A549 (cell line): ENCODE data around the gene HELZ2. TPM values are rescaled to one million over a fixed set of nuclear protein-coding genes. Genes with fewer than 3 reads are reported as not detected.

ENCODE experiments used
- ATAC-seq, 2 experiments: fragments of 200-7000 bp in 1 of 2; fragments of >200 bp in 1 of 2; cut with Nextera tagmentation in 1 of 2; cut with Tn5 transposase in 1 of 2; 3 replicates each; pipeline versions ENCODE4 v1.8.0 to v1.9.1; 2018 to 2020; ENCODE audit warnings: mild to moderate bottlenecking in 1 of 2, moderate library complexity in 1 of 2
- CTCF ChIA-PET: fragments of 300-600 bp; sonication (Branson Sonifier 250); formaldehyde crosslinking; extraction: SDS; loops from one replicate; lab custom pipeline; 2021; ENCODE audit warnings: antibody characterized with exemption, inconsistent platforms; lab: Yijun Ruan, JAX
- POLR2A ChIA-PET: fragments of 350-600 bp; formaldehyde crosslinking; extraction: SDS; loops from one replicate; lab custom pipeline; 2021; ENCODE audit warnings: antibody characterized with exemption, inconsistent platforms; lab: Yijun Ruan, JAX
- DNase-seq, 2 experiments: peaks; one replicate each; pipeline versions ENCODE4 v3.0.0 to v3.0.0-alpha.2; 2011 to 2016; ENCODE audit warnings: low read depth in 1 of 2, low spot score in 1 of 2
- FAIRE-seq: peaks from 2 replicates; lab custom pipeline; 2011; peaks lifted over from hg19 to GRCh38; lab: Jason Lieb, UNC
- H3K27ac ChIP-seq, 2 experiments: fragments of >200 bp; sonication (Bioruptor Twin); formaldehyde crosslinking; 3 replicates each; pipeline ENCODE4 v1.5.1; 2016 to 2017
- H3K4me1 ChIP-seq: fragments of >200 bp; sonication (Bioruptor Twin); formaldehyde crosslinking; 3 replicates; pipeline ENCODE4 v1.6.1; 2016
- H3K4me2 ChIP-seq: fragments of >200 bp; sonication (Bioruptor Twin); formaldehyde crosslinking; 3 replicates; pipeline ENCODE4 v1.6.1; 2016
- H3K4me3 ChIP-seq: fragments of >200 bp; sonication (Bioruptor Twin); formaldehyde crosslinking; 3 replicates; pipeline ENCODE4 v1.5.1; 2016
- H3K9me3 ChIP-seq: fragments of >200 bp; sonication (Bioruptor Twin); formaldehyde crosslinking; 3 replicates; pipeline ENCODE4 v1.6.1; 2016
- ATOH8 ChIP-seq: fragments of 250-450 bp; sonication (Bioruptor Pico); IDR thresholded peaks from 2 replicates; pipeline ENCODE4 v1.5.0; 2020; ENCODE audit warnings: low read depth, mild to moderate bottlenecking, moderate library complexity
- BHLHE40 ChIP-seq: IDR thresholded peaks from 2 replicates; pipeline ENCODE4 v1.6.1; 2012; ENCODE audit warnings: low read depth, low read length, inconsistent platforms
- CEBPB ChIP-seq, 2 experiments: fragments of >200 bp in 1 of 2; sonication (Bioruptor Twin) in 1 of 2; formaldehyde crosslinking in 1 of 2; IDR thresholded peaks; 2 replicates each; pipeline ENCODE4 v1.6.1; 2012 to 2016
- CHD2 ChIP-seq: fragments of 150-350 bp; IDR thresholded peaks from 2 replicates; pipeline ENCODE4 v1.6.1; 2014; ENCODE audit warnings: low read length; ENCODE audit not compliant: partially characterized antibody
- E2F6 ChIP-seq: IDR thresholded peaks from 2 replicates; pipeline ENCODE4 v1.6.1; 2012; ENCODE audit warnings: low read depth, borderline replicate concordance
- EHF ChIP-seq: fragments of 250-450 bp; sonication (Bioruptor Pico); IDR thresholded peaks from 2 replicates; pipeline ENCODE4 v1.5.0; 2020; ENCODE audit warnings: mild to moderate bottlenecking
- ESRRA ChIP-seq: fragments of 150-350 bp; IDR thresholded peaks from 2 replicates; pipeline ENCODE4 v1.6.1; 2014; ENCODE audit warnings: mild to moderate bottlenecking, low read length, borderline replicate concordance
- FOXS1 ChIP-seq: fragments of 250-450 bp; sonication (Bioruptor Pico); IDR thresholded peaks from 2 replicates; pipeline ENCODE4 v1.5.0; 2020; ENCODE audit warnings: mild to moderate bottlenecking, moderate library complexity
- GATA3 ChIP-seq: IDR thresholded peaks from 2 replicates; pipeline ENCODE4 v1.6.1; 2012; ENCODE audit warnings: borderline replicate concordance
- HDAC2 ChIP-seq: fragments of 200-600 bp; sonication (generic); IDR thresholded peaks from 2 replicates; pipeline ENCODE4 v1.6.1; 2016
- HMGXB4 ChIP-seq: fragments of 250-450 bp; sonication (Bioruptor Pico); IDR thresholded peaks from 2 replicates; pipeline ENCODE4 v1.5.0; 2021; ENCODE audit warnings: mild to moderate bottlenecking, moderate library complexity, borderline replicate concordance
- HOXA7 ChIP-seq: fragments of 250-450 bp; sonication (Bioruptor Pico); IDR thresholded peaks from 2 replicates; pipeline ENCODE4 v1.5.0; 2020; ENCODE audit warnings: mild to moderate bottlenecking, moderate library complexity
- HOXB5 ChIP-seq: fragments of 250-450 bp; sonication (Bioruptor Pico); IDR thresholded peaks from 2 replicates; pipeline ENCODE4 v1.5.0; 2020; ENCODE audit warnings: mild to moderate bottlenecking, moderate library complexity
- KDM1A ChIP-seq: fragments of 200-600 bp; sonication (generic); IDR thresholded peaks from 2 replicates; pipeline ENCODE4 v1.6.1; 2016; ENCODE audit warnings: low read depth, mild to moderate bottlenecking
- KDM5A ChIP-seq: fragments of 200-600 bp; sonication (generic); IDR thresholded peaks from 2 replicates; pipeline ENCODE4 v1.6.1; 2016; ENCODE audit warnings: antibody characterized with exemption, mild to moderate bottlenecking
- MAX ChIP-seq: IDR thresholded peaks from 2 replicates; pipeline ENCODE4 v1.6.1; 2012
- NPAS2 ChIP-seq: fragments of 250-450 bp; sonication (Bioruptor Pico); IDR thresholded peaks from 2 replicates; pipeline ENCODE4 v1.8.0; 2022; ENCODE audit warnings: mild to moderate bottlenecking, moderate library complexity, borderline replicate concordance
- PBX3 ChIP-seq: IDR thresholded peaks from 2 replicates; pipeline ENCODE4 v1.6.1; 2012
- PHF8 ChIP-seq: fragments of 200-600 bp; sonication (generic); IDR thresholded peaks from 2 replicates; pipeline ENCODE4 v1.6.1; 2016; ENCODE audit warnings: low read depth, mild to moderate bottlenecking, antibody characterized with exemption, moderate library complexity, borderline replicate concordance
- RARB ChIP-seq: fragments of 250-450 bp; sonication (Bioruptor Pico); IDR thresholded peaks from 2 replicates; pipeline ENCODE4 v1.8.0; 2021; ENCODE audit warnings: mild to moderate bottlenecking, moderate library complexity
- REST ChIP-seq: fragments of 200-600 bp; sonication (generic); IDR thresholded peaks from 2 replicates; pipeline ENCODE4 v1.6.1; 2016; ENCODE audit warnings: antibody characterized with exemption, mild to moderate bottlenecking, moderate library complexity
- SREBF2 ChIP-seq: fragments of 450-650 bp; IDR thresholded peaks from 2 replicates; pipeline ENCODE4 v1.6.1; 2014; ENCODE audit warnings: mild to moderate bottlenecking, moderate library complexity
- ZNF302 ChIP-seq: fragments of 250-450 bp; sonication (Bioruptor Pico); IDR thresholded peaks from 2 replicates; pipeline ENCODE4 v1.9.0; 2021; ENCODE audit warnings: inconsistent platforms, mild to moderate bottlenecking, moderate library complexity
- ZSCAN20 ChIP-seq: fragments of 250-450 bp; sonication (Bioruptor Pico); IDR thresholded peaks from 2 replicates; pipeline ENCODE4 v1.8.0; 2022; ENCODE audit warnings: mild to moderate bottlenecking, moderate library complexity
- WGBS: methylation state at CpG from one replicate; pipeline ENCODE4 v1.1.6; 2017; ENCODE audit errors: missing lambda C conversion rate; 5-methylcytosine and 5-hydroxymethylcytosine counted together
- polyA plus RNA-seq, 4 experiments: library from polyadenylated mRNA; depleted of rRNA in 3 of 4; stranded (reverse); fragments of >200 nt; fragmentation: RNase III in 1 of 4; extraction: RNeasy Plus Mini Kit Qiagen cat#74134 plus additional on column Dnase treatment in 1 of 4; gene quantifications; 2 replicates in 3 of 4; 3 replicates in 1 of 4; pipeline ENCODE4 v1.2.3, GENCODE V29; 2011 to 2017

HELZ2 gene
- polyA plus RNA-seq, 2 of the 4 experiments (the other 2 are of a cell fraction), result 3.2 to 4.5 TPM

GRCh38 chr20:63612276-63612931 lies 38.4 kb upstream of the HELZ2 start:
- ChIA-PET POLR2A (no interaction called here), CTCF (interaction anchor here (0.6 to 2.0 kb wide), 5 partner anchors 9 to 363 kb away, joined by 3 to 6 read pairs (median 3); no protein-coding TSS in a partner anchor)
- no peak for FAIRE-seq
- Histone ChIP-seq H3K4me2 (no peak overlapping the region), H3K4me1 (no peaks in the 10 kb centered on the region), H3K4me3 (no peak overlapping the region), H3K9me3 (no peaks in the 10 kb centered on the region), H3K27ac (no peak overlapping the region)
- WGBS, result 82% methylated on average over 20 of the region's 20 CpGs
- TF ChIP-seq CEBPB (IDR thresholded peaks at IDR 0.05) (no peak), KDM1A (no peak), CHD2 (no peak), HOXB5 (CRISPR knock-in tag) (no peak), REST (no peak), RARB (CRISPR knock-in tag) (no peak), KDM5A (no peak)
- no peak for DNase-seq
- no peak; a peak in 1 of 6 replicates for ATAC-seq

- 94% methylated on average over 10 of the region's 10 CpGs for WGBS
- FAIRE-seq, result no peak
- ChIA-PET POLR2A (no interaction called here), CTCF (interaction anchor here (2.0 kb wide), 1 partner anchor 13 kb away, joined by 6 read pairs; no protein-coding TSS in a partner anchor)
- Histone ChIP-seq H3K4me1 (no peaks in the 10 kb centered on the region), H3K9me3 (no peaks in the 10 kb centered on the region), H3K4me2 (no peak overlapping the region), H3K27ac (no peak overlapping the region), H3K4me3 (no peak overlapping the region)
- TF ChIP-seq FOXS1 (CRISPR knock-in tag), result no peak
- TF ChIP-seq ZNF302 (CRISPR knock-in tag), result no peak
- TF ChIP-seq BHLHE40, result no peak
- TF ChIP-seq SREBF2, result no peak
- no peak for TF ChIP-seq MAX
- TF ChIP-seq NPAS2 (CRISPR knock-in tag), result no peak
- TF ChIP-seq GATA3, result no peak
- no peak for TF ChIP-seq ATOH8 (CRISPR knock-in tag)
- TF ChIP-seq ESRRA, result no peak
- no peak for TF ChIP-seq PHF8
- no peak for TF ChIP-seq HMGXB4 (CRISPR knock-in tag)
- no peak for TF ChIP-seq HOXB5 (CRISPR knock-in tag)
- no peak for TF ChIP-seq HOXA7
- TF ChIP-seq CEBPB (IDR thresholded peaks at IDR 0.05), result no peak
- no peak for TF ChIP-seq ZSCAN20
- TF ChIP-seq E2F6, result no peak
- TF ChIP-seq EHF (CRISPR knock-in tag), result no peak
- TF ChIP-seq HDAC2, result no peak
- no peak for TF ChIP-seq PBX3
- no peak for ATAC-seq
- no peak for DNase-seq
These were observed 37.6 kb upstream of the HELZ2 start for GRCh38 chr20:63611646-63612045.
